MM.1S (cell line): ENCODE results near the gene TMEM253.

Source experiments
- CTCF ChIP-seq: fragments of 300-600 bp; sonication (generic); IDR thresholded peaks from 2 replicates; pipeline ENCODE4 v1.5.1; 2016; ENCODE audit warnings: antibody characterized with exemption, low read length, mixed read lengths
- EZH2phosphoT487 ChIP-seq: fragments of 300-600 bp; sonication (generic); IDR thresholded peaks from 2 replicates; pipeline ENCODE4 v1.6.1; 2018; ENCODE audit warnings: antibody characterized with exemption, low read length

- TF ChIP-seq CTCF, result no peak
- no peak for TF ChIP-seq EZH2phosphoT487
Observed at GRCh38 chr14:21069388-21070082, 31.3 kb upstream of the TMEM253 start.
